Keratinocyte (primary cell): Measurements from ENCODE around the gene ZNF346. TPM values are rescaled to one million over a fixed set of nuclear protein-coding genes. Genes with fewer than 3 reads are reported as not detected.

Experiments used
- DNase-seq: peaks from one replicate; pipeline ENCODE4 v3.0.0-alpha.2; 2011; ENCODE audit warnings: low read depth, missing footprints, low spot score
- FAIRE-seq: peaks from 2 replicates; lab custom pipeline; 2011; peaks lifted over from hg19 to GRCh38; lab: Jason Lieb, UNC
- H2AFZ ChIP-seq: 2 replicates; pipeline ENCODE4 v1.6.0; 2012; ENCODE audit warnings: low read length, control low read depth, inconsistent platforms; ENCODE audit not compliant: control insufficient read depth
- H3K27ac ChIP-seq: 2 replicates; pipeline ENCODE4 v1.5.1; 2011; ENCODE audit warnings: low read length; ENCODE audit not compliant: control insufficient read depth, insufficient read depth
- H3K27me3 ChIP-seq: 3 replicates; pipeline ENCODE4 v1.6.0; 2011; ENCODE audit warnings: low read length; ENCODE audit not compliant: control insufficient read depth, insufficient read depth; ENCODE audit errors: extremely low read depth
- H3K36me3 ChIP-seq, 2 experiments: 2 replicates in 1 of 2; 3 replicates in 1 of 2; pipeline ENCODE4 v1.5.1; 2011; ENCODE audit warnings: low read length in 2 of 2, mild to moderate bottlenecking in 1 of 2; ENCODE audit not compliant: control insufficient read depth in 2 of 2, insufficient read depth in 2 of 2; ENCODE audit errors: extremely low read depth in 1 of 2
- H3K4me1 ChIP-seq: 3 replicates; pipeline ENCODE4 v1.5.1; 2011; ENCODE audit warnings: low read length; ENCODE audit not compliant: control insufficient read depth, insufficient read depth; ENCODE audit errors: extremely low read depth
- H3K4me2 ChIP-seq: 3 replicates; pipeline ENCODE4 v1.6.0; 2011; ENCODE audit warnings: low read depth, low read length; ENCODE audit not compliant: control insufficient read depth, insufficient read depth; ENCODE audit errors: extremely low read depth
- H3K4me3 ChIP-seq, 3 experiments: fragments of 200-600 bp in 1 of 3; sonication (generic) in 1 of 3; 2 replicates in 2 of 3; 3 replicates in 1 of 3; pipeline ENCODE4 v1.5.1; 2011 to 2016; ENCODE audit warnings: low read length in 3 of 3, mild to moderate bottlenecking in 3 of 3, control low read depth in 2 of 3, inconsistent platforms in 1 of 3, low read depth in 1 of 3, mixed read lengths in 1 of 3, mixed run types in 1 of 3, moderate library complexity in 1 of 3; ENCODE audit not compliant: control insufficient read depth in 2 of 3, insufficient read depth in 2 of 3; ENCODE audit errors: extremely low read depth in 1 of 3
- H3K79me2 ChIP-seq: 2 replicates; pipeline ENCODE4 v1.6.0; 2012; ENCODE audit warnings: low read length; ENCODE audit not compliant: control insufficient read depth, insufficient read depth
- H3K9ac ChIP-seq: 3 replicates; pipeline ENCODE4 v1.6.0; 2011; ENCODE audit warnings: low read length; ENCODE audit not compliant: control insufficient read depth, insufficient read depth; ENCODE audit errors: extremely low read depth
- H3K9me1 ChIP-seq: 3 replicates; pipeline ENCODE4 v1.6.0; 2011; ENCODE audit warnings: low read length; ENCODE audit not compliant: control insufficient read depth, insufficient read depth; ENCODE audit errors: extremely low read depth
- H3K9me3 ChIP-seq: 2 replicates; pipeline ENCODE4 v1.5.1; 2012; ENCODE audit warnings: low read depth, low read length; ENCODE audit not compliant: control insufficient read depth
- H4K20me1 ChIP-seq: 3 replicates; pipeline ENCODE4 v1.6.0; 2011; ENCODE audit warnings: low read length; ENCODE audit not compliant: control insufficient read depth, insufficient read depth; ENCODE audit errors: extremely low read depth
- CTCF ChIP-seq, 3 experiments: IDR thresholded peaks in 1 of 3; conservative IDR thresholded peaks in 1 of 3; optimal IDR thresholded peaks in 1 of 3; 2 replicates in 2 of 3; 3 replicates in 1 of 3; pipeline versions ENCODE3 to v1.5.1; 2011; ENCODE audit warnings: low read length in 3 of 3, mild to moderate bottlenecking in 3 of 3, moderate library complexity in 2 of 3, control low read depth in 1 of 3, inconsistent platforms in 1 of 3; ENCODE audit not compliant: insufficient read depth in 2 of 3; ENCODE audit errors: extremely low read depth in 1 of 3
- EZH2 ChIP-seq: IDR thresholded peaks from one replicate; pipeline ENCODE4 v1.6.1; 2012; ENCODE audit warnings: inconsistent platforms, mild to moderate bottlenecking, low read length, moderate library complexity
- dilution Hi-C: fragments of 300-500 bp; cut with MboI; formaldehyde crosslinking; loops from one replicate; pipeline ENCODE4 v1.7.0; 2020; ENCODE audit warnings: low sequenced_read_pairs; ENCODE audit not compliant: extremely low pct_ligation_motif_present
- polyA plus RNA-seq, 5 experiments: library from polyadenylated mRNA; depleted of rRNA in 3 of 5; stranded (reverse) in 3 of 5; stranded (forward) in 1 of 5; unstranded in 1 of 5; fragments of >200 nt; gene quantifications; 1 replicate in 1 of 5; 2 replicates in 3 of 5; 3 replicates in 1 of 5; pipeline versions ENCODE4 v1.2.1 to v1.2.3, GENCODE V29; 2011 to 2012; ENCODE audit warnings: missing spikeins in 2 of 5, low read depth in 1 of 5, low replicate concordance in 1 of 5

The ZNF346 gene
- polyA plus RNA-seq, 1 donor (not counting 4 experiments of a cell fraction or from before 2014, with no cell fraction given) = 9.5 TPM

- FAIRE-seq (no peak), DNase-seq (no peak)
- Histone ChIP-seq H3K4me1 (peaks cover 6% of the 10 kb centered on the region), H3K36me3 (no peaks in the 10 kb centered on the region), H4K20me1 (no peaks in the 10 kb centered on the region), H3K9ac (no peak overlapping the region), H2AFZ (no peak overlapping the region), H3K4me3 (no peak overlapping the region), H3K9me3 (no peaks in the 10 kb centered on the region), H3K9me1 (no peaks in the 10 kb centered on the region), H3K4me2 (no peak overlapping the region), H3K27me3 (no peaks in the 10 kb centered on the region), H3K27ac (no peak overlapping the region), H3K79me2 (no peaks in the 10 kb centered on the region)
- dilution Hi-C loops = no loop called here
- TF ChIP-seq CTCF (optimal IDR thresholded peaks at IDR 0.05 in 1 of 3, IDR thresholded peaks at IDR 0.05 in 1 of 3, conservative IDR thresholded peaks at IDR 0.05 in 1 of 3; ENCODE audit: extremely low read depth in 1 of 3, insufficient read depth in 2 of 3, low read length in 3 of 3) (no peak), EZH2 (no peak)
These were observed 104.3 kb downstream of the ZNF346 start for GRCh38 chr5:177126771-177127170.

- no peak overlapping the region for H3K27ac ChIP-seq
- H2AFZ ChIP-seq = no peak overlapping the region
- dilution Hi-C loops = no loop called here
- TF ChIP-seq EZH2 (no peak), CTCF (optimal IDR thresholded peaks at IDR 0.05 in 1 of 3, IDR thresholded peaks at IDR 0.05 in 1 of 3, conservative IDR thresholded peaks at IDR 0.05 in 1 of 3; ENCODE audit: extremely low read depth in 1 of 3, insufficient read depth in 2 of 3, low read length in 3 of 3) (no peak)
- no peak overlapping the region for H3K4me2 ChIP-seq
- no peaks in the 10 kb centered on the region for H4K20me1 ChIP-seq
- H3K9me3 ChIP-seq = no peaks in the 10 kb centered on the region
- H3K36me3 ChIP-seq = no peaks in the 10 kb centered on the region
- H3K4me3 ChIP-seq = no peak overlapping the region
- H3K9ac ChIP-seq = no peak overlapping the region
- DNase-seq = no peak
- H3K79me2 ChIP-seq = no peaks in the 10 kb centered on the region
- H3K9me1 ChIP-seq = no peaks in the 10 kb centered on the region
- no peaks in the 10 kb centered on the region for H3K27me3 ChIP-seq
- peaks cover 6% of the 10 kb centered on the region for H3K4me1 ChIP-seq
- no peak for FAIRE-seq
These were observed 106.1 kb downstream of the ZNF346 start for GRCh38 chr5:177128551-177128981.
